ENCODE results near the gene TPSAB1.

The TPSAB1 gene

DNA sequence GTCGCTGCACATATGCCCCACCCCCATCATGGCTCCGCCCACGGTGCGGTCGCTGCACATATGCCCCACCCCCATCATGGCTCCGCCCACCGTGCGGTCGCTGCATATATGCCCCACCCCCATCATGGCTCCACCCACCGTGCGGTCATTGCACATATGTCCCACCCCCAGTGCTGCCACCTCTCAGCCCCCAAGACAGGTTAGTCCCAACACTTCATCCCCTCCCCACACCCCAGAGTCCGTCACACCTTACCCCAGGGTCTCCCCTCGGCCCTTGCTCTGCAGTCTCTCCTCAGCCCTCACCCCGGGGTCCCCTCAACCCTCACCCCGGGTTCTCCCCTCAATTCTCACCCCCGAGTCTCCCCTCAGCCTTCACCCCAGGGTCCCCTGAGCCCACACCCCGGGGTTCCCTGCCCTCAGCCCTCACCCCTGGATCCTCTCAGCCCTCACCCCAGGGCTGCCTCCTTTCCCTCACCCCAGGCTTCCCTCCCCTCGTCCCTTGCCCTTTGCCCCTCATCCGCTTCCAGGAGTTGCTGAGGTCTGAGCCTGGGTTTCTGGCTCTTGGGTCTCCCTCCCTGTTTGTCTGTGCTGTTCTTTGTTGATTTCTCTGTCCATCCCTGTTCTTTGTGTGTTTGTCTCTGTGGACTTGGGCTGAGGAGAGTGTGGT, 41.0 kb upstream of the TPSAB1 start:
- no peak overlapping the region for H3K4me3 ChIP-seq (ENCODE audit: severe bottlenecking)
- H3K36me3 ChIP-seq (ENCODE audit: low read depth), result no peaks in the 10 kb centered on the region
- H3K27me3 ChIP-seq (ENCODE audit: insufficient read depth, poor library complexity, severe bottlenecking), result no peaks in the 10 kb centered on the region
- H3K9me3 ChIP-seq (ENCODE audit: severe bottlenecking), result no peaks in the 10 kb centered on the region
- H3K27ac ChIP-seq (ENCODE audit: poor library complexity, severe bottlenecking), result no peak overlapping the region
- ATAC-seq (ENCODE audit: low read depth) (no peak), DNase-seq (ENCODE audit: low spot score) (no peak)
- TF ChIP-seq, protein P1, sequence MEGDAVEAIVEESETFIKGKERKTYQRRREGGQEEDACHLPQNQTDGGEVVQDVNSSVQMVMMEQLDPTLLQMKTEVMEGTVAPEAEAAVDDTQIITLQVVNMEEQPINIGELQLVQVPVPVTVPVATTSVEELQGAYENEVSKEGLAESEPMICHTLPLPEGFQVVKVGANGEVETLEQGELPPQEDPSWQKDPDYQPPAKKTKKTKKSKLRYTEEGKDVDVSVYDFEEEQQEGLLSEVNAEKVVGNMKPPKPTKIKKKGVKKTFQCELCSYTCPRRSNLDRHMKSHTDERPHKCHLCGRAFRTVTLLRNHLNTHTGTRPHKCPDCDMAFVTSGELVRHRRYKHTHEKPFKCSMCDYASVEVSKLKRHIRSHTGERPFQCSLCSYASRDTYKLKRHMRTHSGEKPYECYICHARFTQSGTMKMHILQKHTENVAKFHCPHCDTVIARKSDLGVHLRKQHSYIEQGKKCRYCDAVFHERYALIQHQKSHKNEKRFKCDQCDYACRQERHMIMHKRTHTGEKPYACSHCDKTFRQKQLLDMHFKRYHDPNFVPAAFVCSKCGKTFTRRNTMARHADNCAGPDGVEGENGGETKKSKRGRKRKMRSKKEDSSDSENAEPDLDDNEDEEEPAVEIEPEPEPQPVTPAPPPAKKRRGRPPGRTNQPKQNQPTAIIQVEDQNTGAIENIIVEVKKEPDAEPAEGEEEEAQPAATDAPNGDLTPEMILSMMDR (IDR thresholded peaks at IDR 0.05; ENCODE audit: poor library complexity, severe bottlenecking), result no peak
- no peaks in the 10 kb centered on the region for H3K4me1 ChIP-seq (ENCODE audit: insufficient read depth, poor library complexity, severe bottlenecking)

DNA sequence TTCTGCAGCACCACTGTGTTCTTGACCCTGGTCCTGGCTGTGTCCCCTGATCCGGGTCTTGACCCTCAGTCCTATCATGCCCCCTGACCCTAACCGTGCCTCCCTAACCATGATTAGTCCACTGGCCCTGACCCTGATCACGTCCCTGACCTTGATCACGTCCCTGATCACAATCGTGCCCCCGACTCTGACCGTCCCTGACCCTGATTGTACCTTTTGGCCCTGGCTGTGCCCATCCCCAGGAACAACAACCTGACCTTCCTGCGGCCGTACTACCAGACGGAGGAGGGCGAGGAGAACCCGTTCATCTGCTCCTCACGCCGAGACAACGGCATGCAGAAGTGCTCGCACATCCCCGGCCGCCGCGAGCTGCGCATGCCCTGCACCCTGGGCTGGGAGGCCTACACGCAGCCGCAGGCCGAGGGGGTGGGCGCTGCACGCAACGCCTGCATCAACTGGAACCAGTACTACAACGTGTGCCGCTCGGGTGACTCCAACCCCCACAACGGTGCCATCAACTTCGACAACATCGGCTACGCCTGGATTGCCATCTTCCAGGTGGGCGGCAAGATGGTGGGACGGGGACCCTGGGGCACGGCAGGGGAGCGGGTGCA, 40.4 kb upstream of the TPSAB1 start:
- no peaks in the 10 kb centered on the region for H3K9me3 ChIP-seq (ENCODE audit: severe bottlenecking)
- DNase-seq (ENCODE audit: low spot score), result no peak
- no peak overlapping the region for H3K27ac ChIP-seq (ENCODE audit: poor library complexity, severe bottlenecking)
- ATAC-seq (ENCODE audit: low read depth), result no peak
- no peaks in the 10 kb centered on the region for H3K27me3 ChIP-seq (ENCODE audit: insufficient read depth, poor library complexity, severe bottlenecking)
- no peaks in the 10 kb centered on the region for H3K4me1 ChIP-seq (ENCODE audit: insufficient read depth, poor library complexity, severe bottlenecking)
- TF ChIP-seq, protein P1 (IDR thresholded peaks at IDR 0.05; ENCODE audit: poor library complexity, severe bottlenecking), result no peak
- no peak overlapping the region for H3K4me3 ChIP-seq (ENCODE audit: severe bottlenecking)
- H3K36me3 ChIP-seq (ENCODE audit: low read depth), result no peaks in the 10 kb centered on the region

DNA sequence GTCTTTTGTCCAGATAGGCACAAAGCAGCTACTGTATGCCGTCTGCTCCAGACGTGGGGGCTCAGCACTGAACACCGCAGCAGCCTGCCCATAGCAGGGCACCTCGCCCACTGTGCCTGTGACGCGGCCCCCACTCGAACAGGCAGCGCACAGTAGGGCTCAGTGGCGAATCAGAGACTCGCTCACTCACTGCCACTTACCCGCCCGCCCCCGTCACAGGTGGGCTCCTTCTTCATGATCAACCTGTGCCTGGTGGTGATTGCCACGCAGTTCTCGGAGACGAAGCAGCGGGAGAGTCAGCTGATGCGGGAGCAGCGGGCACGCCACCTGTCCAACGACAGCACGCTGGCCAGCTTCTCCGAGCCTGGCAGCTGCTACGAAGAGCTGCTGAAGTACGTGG, 39.1 kb upstream of the TPSAB1 start:
- Histone ChIP-seq H3K4me3 (ENCODE audit: severe bottlenecking) (no peak overlapping the region), H3K4me1 (ENCODE audit: insufficient read depth, poor library complexity, severe bottlenecking) (no peaks in the 10 kb centered on the region), H3K9me3 (ENCODE audit: severe bottlenecking) (no peaks in the 10 kb centered on the region), H3K27me3 (ENCODE audit: insufficient read depth, poor library complexity, severe bottlenecking) (no peaks in the 10 kb centered on the region), H3K27ac (ENCODE audit: poor library complexity, severe bottlenecking) (no peak overlapping the region), H3K36me3 (ENCODE audit: low read depth) (no peaks in the 10 kb centered on the region)
- TF ChIP-seq, protein P1 (IDR thresholded peaks at IDR 0.05; ENCODE audit: poor library complexity, severe bottlenecking), result no peak
- DNase-seq (ENCODE audit: low spot score), result no peak
- no peak for ATAC-seq (ENCODE audit: low read depth)

- no peaks in the 10 kb centered on the region for H3K36me3 ChIP-seq (ENCODE audit: low read depth)
- H3K27me3 ChIP-seq (ENCODE audit: insufficient read depth, poor library complexity, severe bottlenecking), result no peaks in the 10 kb centered on the region
- no peak overlapping the region for H3K27ac ChIP-seq (ENCODE audit: poor library complexity, severe bottlenecking)
- no peak for DNase-seq (ENCODE audit: low spot score)
- TF ChIP-seq, protein P1 (IDR thresholded peaks at IDR 0.05; ENCODE audit: poor library complexity, severe bottlenecking), result no peak
- H3K4me1 ChIP-seq (ENCODE audit: insufficient read depth, poor library complexity, severe bottlenecking), result no peaks in the 10 kb centered on the region
- H3K4me3 ChIP-seq (ENCODE audit: severe bottlenecking), result no peak overlapping the region
- no peak for ATAC-seq (ENCODE audit: low read depth)
- no peaks in the 10 kb centered on the region for H3K9me3 ChIP-seq (ENCODE audit: severe bottlenecking)
Observed at GRCh38 chr16:1202274-1202673, 38.2 kb upstream of the TPSAB1 start.

DNA sequence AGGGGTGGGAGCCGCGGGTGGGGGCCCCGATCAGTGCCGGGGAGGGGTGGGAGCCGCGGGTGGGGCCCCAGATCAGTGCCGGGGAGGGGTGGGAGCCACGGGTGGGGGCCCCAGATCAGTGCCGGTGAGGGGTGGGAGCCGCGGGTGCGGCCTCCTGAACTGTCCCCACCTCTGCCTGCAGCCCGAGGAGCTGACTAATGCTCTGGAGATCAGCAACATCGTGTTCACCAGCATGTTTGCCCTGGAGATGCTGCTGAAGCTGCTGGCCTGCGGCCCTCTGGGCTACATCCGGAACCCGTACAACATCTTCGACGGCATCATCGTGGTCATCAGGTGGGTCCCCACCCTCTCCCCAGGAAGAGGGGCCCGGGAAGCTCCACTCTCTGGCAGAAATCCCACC, 35.6 kb upstream of the TPSAB1 start:
- no peak for DNase-seq (ENCODE audit: low spot score)
- Histone ChIP-seq H3K27ac (ENCODE audit: poor library complexity, severe bottlenecking) (no peak overlapping the region), H3K27me3 (ENCODE audit: insufficient read depth, poor library complexity, severe bottlenecking) (no peaks in the 10 kb centered on the region), H3K36me3 (ENCODE audit: low read depth) (no peaks in the 10 kb centered on the region), H3K4me3 (ENCODE audit: severe bottlenecking) (no peak overlapping the region), H3K9me3 (ENCODE audit: severe bottlenecking) (no peaks in the 10 kb centered on the region), H3K4me1 (ENCODE audit: insufficient read depth, poor library complexity, severe bottlenecking) (no peaks in the 10 kb centered on the region)
- TF ChIP-seq, protein P1 (IDR thresholded peaks at IDR 0.05; ENCODE audit: poor library complexity, severe bottlenecking), result no peak
- no peak for ATAC-seq (ENCODE audit: low read depth)
